SK-N-SH (cell line): ENCODE data around the gene AGR3. TPM values are rescaled to one million over a fixed set of nuclear protein-coding genes. Genes with fewer than 3 reads are reported as not detected.

Experiments
- CTCF ChIA-PET: fragments of 300-600, 350-600 bp; formaldehyde crosslinking; extraction: SDS; loops from one replicate; lab custom pipeline; 2021; lab: Yijun Ruan, JAX
- POLR2A ChIA-PET: fragments of 350-600 bp; sonication (Branson Sonifier 250); formaldehyde crosslinking; extraction: SDS; loops from one replicate; lab custom pipeline; 2020; ENCODE audit warnings: antibody characterized with exemption, inconsistent platforms; lab: Yijun Ruan, JAX
- DNase-seq: peaks from one replicate; pipeline ENCODE4 v3.0.0; 2012
- H2AFZ ChIP-seq: fragments of 200-600 bp; sonication (generic); 2 replicates; pipeline ENCODE4 v1.8.1; 2016; ENCODE audit warnings: antibody characterized with exemption, mild to moderate bottlenecking, low read depth
- H3F3A ChIP-seq: fragments of 200-600 bp; sonication (generic); replicated peaks from 2 replicates; pipeline ENCODE3; 2016; ENCODE audit warnings: antibody characterized with exemption, mild to moderate bottlenecking; ENCODE audit not compliant: insufficient read depth
- H3K27ac ChIP-seq, 2 experiments: fragments of 200-500 bp in 1 of 2; fragments of 200-600 bp in 1 of 2; sonication (Bioruptor generic) in 1 of 2; sonication (generic), shearing (Covaris generic) in 1 of 2; 2 replicates each; pipeline versions ENCODE4 v1.5.1 to v1.6.1; 2014 to 2016; ENCODE audit warnings: low read depth in 2 of 2, inconsistent platforms in 1 of 2, low read length in 1 of 2, mild to moderate bottlenecking in 1 of 2, mixed read lengths in 1 of 2
- H3K27me3 ChIP-seq: fragments of 200-600 bp; sonication (generic), shearing (Covaris generic); 2 replicates; pipeline ENCODE4 v1.6.1; 2016; ENCODE audit warnings: mixed run types; ENCODE audit not compliant: insufficient read depth
- H3K36me3 ChIP-seq, 2 experiments: fragments of 200-500 bp in 1 of 2; fragments of 200-600 bp in 1 of 2; sonication (Bioruptor generic) in 1 of 2; sonication (generic) in 1 of 2; replicated peaks in 1 of 2; 2 replicates each; pipeline versions ENCODE3 to v1.5.1; 2014 to 2016; ENCODE audit warnings: low read length in 1 of 2, mild to moderate bottlenecking in 1 of 2; ENCODE audit not compliant: insufficient read depth in 2 of 2, control insufficient read depth in 1 of 2
- H3K4me1 ChIP-seq, 2 experiments: fragments of 200-500 bp in 1 of 2; fragments of 200-600 bp in 1 of 2; sonication (Bioruptor generic) in 1 of 2; sonication (generic), shearing (Covaris generic) in 1 of 2; 2 replicates each; pipeline versions ENCODE4 v1.5.1 to v1.6.1; 2014 to 2016; ENCODE audit warnings: low read depth in 1 of 2, low read length in 1 of 2, mixed run types in 1 of 2; ENCODE audit not compliant: insufficient read depth in 2 of 2, control insufficient read depth in 1 of 2
- H3K4me2 ChIP-seq: fragments of 200-600 bp; sonication (generic), shearing (Covaris generic); 2 replicates; pipeline ENCODE4 v1.6.1; 2017; ENCODE audit warnings: mixed run types
- H3K4me3 ChIP-seq, 2 experiments: fragments of 200-500 bp in 1 of 2; fragments of 200-600 bp in 1 of 2; sonication (Bioruptor generic) in 1 of 2; sonication (generic), shearing (Covaris generic) in 1 of 2; 2 replicates each; pipeline versions ENCODE4 v1.5.1 to v1.8.1; 2014 to 2016; ENCODE audit warnings: low read depth in 2 of 2, inconsistent platforms in 1 of 2, low read length in 1 of 2, mild to moderate bottlenecking in 1 of 2, mixed read lengths in 1 of 2, moderate library complexity in 1 of 2
- H3K79me2 ChIP-seq: fragments of 200-600 bp; sonication (generic); 2 replicates; pipeline ENCODE4 v1.8.1; 2017; ENCODE audit warnings: mild to moderate bottlenecking; ENCODE audit not compliant: insufficient read depth
- H3K9ac ChIP-seq: fragments of 200-600 bp; sonication (generic); 2 replicates; pipeline ENCODE4 v1.6.1; 2017; ENCODE audit warnings: mixed run types
- H3K9me2 ChIP-seq: fragments of 200-600 bp; sonication (generic); 2 replicates; pipeline ENCODE4 v1.6.1; 2017; ENCODE audit warnings: mixed run types
- H3K9me3 ChIP-seq: fragments of 200-600 bp; sonication (generic); 2 replicates; pipeline ENCODE4 v1.6.1; 2017; ENCODE audit warnings: mixed run types, mild to moderate bottlenecking, moderate library complexity
- H4K20me1 ChIP-seq: fragments of 200-600 bp; sonication (generic); 2 replicates; pipeline ENCODE4 v1.6.1; 2017; ENCODE audit warnings: mild to moderate bottlenecking, mixed run types; ENCODE audit not compliant: insufficient read depth
- ELF1 ChIP-seq: IDR thresholded peaks from 2 replicates; pipeline ENCODE4 v1.4.0; 2012
- EP300 ChIP-seq, 2 experiments: IDR thresholded peaks; 2 replicates each; pipeline versions ENCODE4 v1.4.0 to v1.6.1; 2012; ENCODE audit warnings: borderline replicate concordance in 1 of 2, low read depth in 1 of 2, low read length in 1 of 2
- EZH2phosphoT487 ChIP-seq: fragments of 200-600 bp; sonication (generic); IDR thresholded peaks from 2 replicates; pipeline ENCODE4 v1.6.1; 2017; ENCODE audit warnings: low read depth, mixed run types, mild to moderate bottlenecking, antibody characterized with exemption, moderate library complexity, borderline replicate concordance
- FOSL2 ChIP-seq: IDR thresholded peaks from 2 replicates; pipeline ENCODE4 v1.4.0; 2012; ENCODE audit warnings: low read depth, mild to moderate bottlenecking, moderate library complexity, borderline replicate concordance
- FOXM1 ChIP-seq: IDR thresholded peaks from 2 replicates; pipeline ENCODE4 v1.4.0; 2012; ENCODE audit warnings: low read depth, mild to moderate bottlenecking
- MXI1 ChIP-seq: IDR thresholded peaks from 2 replicates; pipeline ENCODE4 v1.6.1; 2012; ENCODE audit warnings: mild to moderate bottlenecking, low read depth, low read length, improper control_type of control experiment
- NRF1 ChIP-seq: IDR thresholded peaks from 2 replicates; pipeline ENCODE4 v1.6.1; 2012; ENCODE audit warnings: low read depth, mild to moderate bottlenecking, low read length
- POLR2AphosphoS5 ChIP-seq: IDR thresholded peaks from 2 replicates; pipeline ENCODE4 v1.6.1; 2012; ENCODE audit warnings: low read depth, low read length
- RAD21 ChIP-seq: IDR thresholded peaks from 2 replicates; pipeline ENCODE4 v1.6.1; 2012; ENCODE audit warnings: mild to moderate bottlenecking, low read length
- RFX5 ChIP-seq: IDR thresholded peaks from 2 replicates; pipeline ENCODE4 v1.6.1; 2012; ENCODE audit warnings: mild to moderate bottlenecking, improper control_type of control experiment, low read length
- SIN3A ChIP-seq: IDR thresholded peaks from 2 replicates; pipeline ENCODE4 v1.6.1; 2012; ENCODE audit warnings: low read depth, mild to moderate bottlenecking, low read length, moderate library complexity, borderline replicate concordance
- WGBS: methylation state at CpG from one replicate; pipeline ENCODE4 v1.1.6; 2017; ENCODE audit warnings: low lambda C conversion rate; 5-methylcytosine and 5-hydroxymethylcytosine counted together
- polyA plus RNA-seq, 3 experiments: library from polyadenylated mRNA; depleted of rRNA; stranded (reverse); fragments of >200 nt; gene quantifications; 2 replicates each; pipeline ENCODE4 v1.2.3, GENCODE V29; 2012
- TF ChIP-seq, protein P1 (sequence below): IDR thresholded peaks from 2 replicates; pipeline ENCODE4 v1.4.0; 2012; ENCODE audit warnings: low read depth, borderline replicate concordance
- TF ChIP-seq, protein P2 (sequence below): fragments of 150-350 bp; IDR thresholded peaks from 2 replicates; pipeline ENCODE4 v1.6.1; 2016; ENCODE audit warnings: mild to moderate bottlenecking, low read depth, low read length

AGR3 gene
- polyA plus RNA-seq, 1 of the 3 experiments (the other 2 are of a cell fraction) = not detected

- Histone ChIP-seq H3K4me2 (no peak overlapping the region), H3K9me2 (no peaks in the 10 kb centered on the region)
- WGBS = 11% methylated on average over 3 of the region's 3 CpGs
- no peak for TF ChIP-seq MXI1
- TF ChIP-seq, protein P1, sequence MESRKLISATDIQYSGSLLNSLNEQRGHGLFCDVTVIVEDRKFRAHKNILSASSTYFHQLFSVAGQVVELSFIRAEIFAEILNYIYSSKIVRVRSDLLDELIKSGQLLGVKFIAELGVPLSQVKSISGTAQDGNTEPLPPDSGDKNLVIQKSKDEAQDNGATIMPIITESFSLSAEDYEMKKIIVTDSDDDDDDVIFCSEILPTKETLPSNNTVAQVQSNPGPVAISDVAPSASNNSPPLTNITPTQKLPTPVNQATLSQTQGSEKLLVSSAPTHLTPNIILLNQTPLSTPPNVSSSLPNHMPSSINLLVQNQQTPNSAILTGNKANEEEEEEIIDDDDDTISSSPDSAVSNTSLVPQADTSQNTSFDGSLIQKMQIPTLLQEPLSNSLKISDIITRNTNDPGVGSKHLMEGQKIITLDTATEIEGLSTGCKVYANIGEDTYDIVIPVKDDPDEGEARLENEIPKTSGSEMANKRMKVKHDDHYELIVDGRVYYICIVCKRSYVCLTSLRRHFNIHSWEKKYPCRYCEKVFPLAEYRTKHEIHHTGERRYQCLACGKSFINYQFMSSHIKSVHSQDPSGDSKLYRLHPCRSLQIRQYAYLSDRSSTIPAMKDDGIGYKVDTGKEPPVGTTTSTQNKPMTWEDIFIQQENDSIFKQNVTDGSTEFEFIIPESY = no peak
- TF ChIP-seq FOXM1 = no peak
- no peak for TF ChIP-seq FOSL2
- no peak for TF ChIP-seq EZH2phosphoT487
- TF ChIP-seq, protein P2, sequence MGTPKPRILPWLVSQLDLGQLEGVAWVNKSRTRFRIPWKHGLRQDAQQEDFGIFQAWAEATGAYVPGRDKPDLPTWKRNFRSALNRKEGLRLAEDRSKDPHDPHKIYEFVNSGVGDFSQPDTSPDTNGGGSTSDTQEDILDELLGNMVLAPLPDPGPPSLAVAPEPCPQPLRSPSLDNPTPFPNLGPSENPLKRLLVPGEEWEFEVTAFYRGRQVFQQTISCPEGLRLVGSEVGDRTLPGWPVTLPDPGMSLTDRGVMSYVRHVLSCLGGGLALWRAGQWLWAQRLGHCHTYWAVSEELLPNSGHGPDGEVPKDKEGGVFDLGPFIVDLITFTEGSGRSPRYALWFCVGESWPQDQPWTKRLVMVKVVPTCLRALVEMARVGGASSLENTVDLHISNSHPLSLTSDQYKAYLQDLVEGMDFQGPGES = no peak
- TF ChIP-seq, all 33 proteins: peak for 0
- H3K79me2 ChIP-seq = no peaks in the 10 kb centered on the region
- no peaks in the 10 kb centered on the region for H4K20me1 ChIP-seq
- no peak overlapping the region for H3K4me3 ChIP-seq
- no peaks in the 10 kb centered on the region for H3F3A ChIP-seq
- H3K9ac ChIP-seq = no peak overlapping the region
- no peaks in the 10 kb centered on the region; the same call in 1 of the 2 replicates for H3K27me3 ChIP-seq
- DNase-seq = no peak
- H3K9me3 ChIP-seq = no peaks in the 10 kb centered on the region
- POLR2A ChIA-PET = no interaction called here
- no peak overlapping the region for H2AFZ ChIP-seq
- CTCF ChIA-PET = interaction anchor here (0.9 to 1.5 kb wide), 3 partner anchors 18 to 230 kb away, joined by 3 read pairs; no protein-coding TSS in a partner anchor
- H3K27ac ChIP-seq = no peak overlapping the region
- no peaks in the 10 kb centered on the region for H3K36me3 ChIP-seq
- peaks cover 0 to 8% of the 10 kb centered on the region in 2 experiments; a peak in 1 of 4 replicates for H3K4me1 ChIP-seq
Measured at GRCh38 chr7:16925609-16926008, 43.8 kb upstream of the AGR3 start.

- Histone ChIP-seq H3K9me2 (no peaks in the 10 kb centered on the region), H2AFZ (peak overlapping the region; percentile 54; the same call in 1 of the 2 replicates)
- POLR2A ChIA-PET = no interaction called here
Measured at GRCh38 chr7:16923019-16923418, 41.2 kb upstream of the AGR3 start.

More at GRCh38 chr7:16923019-16923418, 41.2 kb upstream of the AGR3 start:
- H3K4me3 ChIP-seq = no peak overlapping the region
- TF ChIP-seq RAD21 = no peak
- TF ChIP-seq ELF1 = no peak
- TF ChIP-seq MXI1 = no peak
- no peak for TF ChIP-seq SIN3A
- no peak for TF ChIP-seq RFX5
- no peak for TF ChIP-seq EP300 (IDR thresholded peaks at IDR 0.05; ENCODE audit: borderline replicate concordance in 1 of 2, low read depth in 1 of 2, low read length in 1 of 2)
- TF ChIP-seq NRF1 = no peak
- TF ChIP-seq POLR2AphosphoS5 = no peak
- H3K4me1 ChIP-seq = peaks cover 0 to 8% of the 10 kb centered on the region in 2 experiments; a peak in 1 of 4 replicates
- no peak for DNase-seq
- WGBS = 34% methylated on average over 2 of the region's 2 CpGs
- H3K9ac ChIP-seq = no peak overlapping the region
- no peaks in the 10 kb centered on the region for H4K20me1 ChIP-seq
- no peak overlapping the region for H3K4me2 ChIP-seq
- no peaks in the 10 kb centered on the region for H3K9me3 ChIP-seq
- no peak overlapping the region for H3K27ac ChIP-seq
- CTCF ChIA-PET = interaction anchor here (0.6 to 1.0 kb wide), 4 partner anchors 80 to 358 kb away, joined by 3 read pairs; no protein-coding TSS in a partner anchor
- no peaks in the 10 kb centered on the region for H3K36me3 ChIP-seq
- no peaks in the 10 kb centered on the region for H3K27me3 ChIP-seq
- no peaks in the 10 kb centered on the region for H3F3A ChIP-seq
- no peaks in the 10 kb centered on the region for H3K79me2 ChIP-seq
